Sigmoid colon (tissue), 4 donors: Measurements from ENCODE around the gene EPO.

Source experiments
- POLR2AphosphoS5 ChIP-seq, 4 donors: sonication (generic); formaldehyde crosslinking; IDR thresholded peaks; one replicate each; pipeline ENCODE4 v1.6.1; 2017; ENCODE audit warnings: antibody characterized with exemption in 4 of 4
- TF ChIP-seq, protein P1 (sequence below), 4 experiments: fragments of 450-650 bp in 3 of 4; fragments of 200-600 bp in 1 of 4; IDR thresholded peaks; one replicate each; pipeline ENCODE4 v1.5.1; 2016 to 2019; ENCODE audit warnings: antibody characterized with exemption in 4 of 4, mild to moderate bottlenecking in 3 of 4, moderate library complexity in 2 of 4

- TF ChIP-seq POLR2AphosphoS5 (IDR thresholded peaks at IDR 0.05) = no peak
- TF ChIP-seq, protein P1, sequence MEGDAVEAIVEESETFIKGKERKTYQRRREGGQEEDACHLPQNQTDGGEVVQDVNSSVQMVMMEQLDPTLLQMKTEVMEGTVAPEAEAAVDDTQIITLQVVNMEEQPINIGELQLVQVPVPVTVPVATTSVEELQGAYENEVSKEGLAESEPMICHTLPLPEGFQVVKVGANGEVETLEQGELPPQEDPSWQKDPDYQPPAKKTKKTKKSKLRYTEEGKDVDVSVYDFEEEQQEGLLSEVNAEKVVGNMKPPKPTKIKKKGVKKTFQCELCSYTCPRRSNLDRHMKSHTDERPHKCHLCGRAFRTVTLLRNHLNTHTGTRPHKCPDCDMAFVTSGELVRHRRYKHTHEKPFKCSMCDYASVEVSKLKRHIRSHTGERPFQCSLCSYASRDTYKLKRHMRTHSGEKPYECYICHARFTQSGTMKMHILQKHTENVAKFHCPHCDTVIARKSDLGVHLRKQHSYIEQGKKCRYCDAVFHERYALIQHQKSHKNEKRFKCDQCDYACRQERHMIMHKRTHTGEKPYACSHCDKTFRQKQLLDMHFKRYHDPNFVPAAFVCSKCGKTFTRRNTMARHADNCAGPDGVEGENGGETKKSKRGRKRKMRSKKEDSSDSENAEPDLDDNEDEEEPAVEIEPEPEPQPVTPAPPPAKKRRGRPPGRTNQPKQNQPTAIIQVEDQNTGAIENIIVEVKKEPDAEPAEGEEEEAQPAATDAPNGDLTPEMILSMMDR (IDR thresholded peaks at IDR 0.05) = no peak
Observed at GRCh38 chr7:100677308-100678267, 42.7 kb upstream of the EPO start.
